Left lung (tissue), 10 donors: ENCODE data around the gene PSMG1. TPM values are rescaled to one million over a fixed set of nuclear protein-coding genes. Genes with fewer than 3 reads are reported as not detected.
A peak's percentile ranks its signal among the peaks of the same experiment; 100 is the strongest.

Source experiments
- ATAC-seq: fragments of 200-7000 bp; cut with Tn5 transposase; one replicate; pipeline ENCODE4 v1.9.1; 2020; ENCODE audit warnings: moderate library complexity
- DNase-seq, 4 donors: peaks; one replicate each; pipeline ENCODE4 v3.0.0-alpha.2; 2013 to 2020
- H3K27ac ChIP-seq, 2 donors: fragments of 200-600 bp; sonication (generic) in 1 of 2; one replicate each; pipeline versions ENCODE4 v1.5.0 to v1.8.0; 2020 to 2021
- H3K27me3 ChIP-seq, 2 donors: fragments of 200-600 bp; sonication (generic) in 1 of 2; one replicate each; pipeline versions ENCODE4 v1.5.0 to v1.8.0; 2020 to 2021
- H3K36me3 ChIP-seq, 2 donors: fragments of 200-600 bp; sonication (generic) in 1 of 2; one replicate each; pipeline versions ENCODE4 v1.5.0 to v1.8.0; 2020 to 2021
- H3K4me1 ChIP-seq, 2 donors: fragments of 200-600 bp; one replicate each; pipeline ENCODE4 v1.8.0; 2021
- H3K4me3 ChIP-seq, 2 donors: fragments of 200-600 bp; sonication (generic) in 1 of 2; one replicate each; pipeline versions ENCODE4 v1.5.0 to v1.8.0; 2020 to 2021; ENCODE audit warnings: mild to moderate bottlenecking in 1 of 2
- H3K9me3 ChIP-seq, 2 donors: fragments of 200-600 bp; sonication (generic) in 1 of 2; one replicate each; pipeline versions ENCODE4 v1.5.0 to v1.8.0; 2020 to 2021
- intact Hi-C, 2 donors: fragments of 100-400 bp; cut with DNase I; formaldehyde crosslinking; loops; one replicate each; pipeline versions ENCODE4 v1.11.2 to v1.14.2; 2022
- polyA plus RNA-seq, 6 donors: library from polyadenylated mRNA; unstranded; fragments of 120-200 nt; gene quantifications; one replicate each; pipeline ENCODE4 v1.2.1, GENCODE V29; 2013; ENCODE audit not compliant: insufficient read length in 6 of 6
- total RNA-seq, 2 donors: library from RNA; stranded (reverse); fragmentation: NEBNext Ultra II Directional; extraction: Animal tissue kit (Norgen Biotek cat#: 25700); gene quantifications; one replicate each; pipeline ENCODE4 v1.2.1, GENCODE V29; 2021
- TF ChIP-seq, protein P1 (sequence below), 2 donors: fragments of 200-600 bp; sonication (generic) in 1 of 2; IDR thresholded peaks; one replicate each; pipeline versions ENCODE4 v1.5.0 to v1.8.0; 2021; ENCODE audit warnings: antibody characterized with exemption in 2 of 2
- donor health status: DM: no; HTN: yes; CAD: no.
- donor health status: DM: no; HTN: no; CAD: no.

Gene PSMG1
- total and polyA plus RNA-seq, 8 donors, result 32.0 to 41.3 (median 35.3) TPM

DNA sequence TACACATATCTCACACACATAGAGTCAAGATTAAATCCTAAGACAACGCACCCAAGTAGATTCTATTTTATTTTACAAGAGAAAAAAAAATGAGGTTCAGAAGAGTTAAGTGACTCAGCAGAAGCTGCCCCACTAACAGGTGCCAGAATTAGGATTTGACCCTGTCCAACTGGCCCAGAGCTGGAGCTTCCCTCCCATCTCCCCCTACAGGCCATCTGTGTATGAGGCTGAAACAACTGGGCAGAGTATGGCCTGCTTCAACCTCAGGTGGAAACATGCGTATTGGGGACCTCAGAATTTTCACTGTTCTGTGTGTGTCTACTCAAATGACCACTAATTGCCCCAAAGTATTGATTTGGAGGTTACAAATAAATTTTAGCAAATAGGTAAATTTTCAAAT lies 29.9 kb downstream of the PSMG1 start:
- TF ChIP-seq, protein P1, sequence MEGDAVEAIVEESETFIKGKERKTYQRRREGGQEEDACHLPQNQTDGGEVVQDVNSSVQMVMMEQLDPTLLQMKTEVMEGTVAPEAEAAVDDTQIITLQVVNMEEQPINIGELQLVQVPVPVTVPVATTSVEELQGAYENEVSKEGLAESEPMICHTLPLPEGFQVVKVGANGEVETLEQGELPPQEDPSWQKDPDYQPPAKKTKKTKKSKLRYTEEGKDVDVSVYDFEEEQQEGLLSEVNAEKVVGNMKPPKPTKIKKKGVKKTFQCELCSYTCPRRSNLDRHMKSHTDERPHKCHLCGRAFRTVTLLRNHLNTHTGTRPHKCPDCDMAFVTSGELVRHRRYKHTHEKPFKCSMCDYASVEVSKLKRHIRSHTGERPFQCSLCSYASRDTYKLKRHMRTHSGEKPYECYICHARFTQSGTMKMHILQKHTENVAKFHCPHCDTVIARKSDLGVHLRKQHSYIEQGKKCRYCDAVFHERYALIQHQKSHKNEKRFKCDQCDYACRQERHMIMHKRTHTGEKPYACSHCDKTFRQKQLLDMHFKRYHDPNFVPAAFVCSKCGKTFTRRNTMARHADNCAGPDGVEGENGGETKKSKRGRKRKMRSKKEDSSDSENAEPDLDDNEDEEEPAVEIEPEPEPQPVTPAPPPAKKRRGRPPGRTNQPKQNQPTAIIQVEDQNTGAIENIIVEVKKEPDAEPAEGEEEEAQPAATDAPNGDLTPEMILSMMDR (IDR thresholded peaks at IDR 0.05), result peak in 1 of 2 donors; percentile 34
- intact Hi-C loops, result no loop called here
- ATAC-seq (peak; percentile 33), DNase-seq (no peak)
- H3K4me3 ChIP-seq, result no peak overlapping the region
- no peaks in the 10 kb centered on the region for H3K36me3 ChIP-seq
- H3K27ac ChIP-seq, result no peak overlapping the region
- H3K27me3 ChIP-seq, result no peaks in the 10 kb centered on the region
- no peaks in the 10 kb centered on the region for H3K4me1 ChIP-seq
- no peaks in the 10 kb centered on the region for H3K9me3 ChIP-seq

DNA sequence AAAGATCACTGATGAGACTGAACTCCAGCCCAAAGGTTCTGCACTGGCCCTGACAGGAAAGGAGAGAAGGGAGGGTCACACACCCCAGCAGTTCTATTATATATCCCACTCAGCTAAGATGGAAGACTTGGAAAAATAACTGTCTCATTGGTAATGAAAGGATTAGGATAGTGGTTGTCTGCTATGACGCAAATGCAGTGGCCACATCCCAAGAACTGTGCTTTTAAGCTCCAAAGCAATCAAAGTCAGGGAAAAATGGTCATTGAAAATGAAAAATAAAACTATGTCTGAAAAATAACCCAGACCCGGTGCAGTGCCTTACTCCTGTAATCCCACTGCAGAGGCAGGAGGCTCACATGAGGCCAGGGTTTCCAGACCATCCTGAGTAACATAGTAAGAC lies 31.0 kb downstream of the PSMG1 start:
- no peak for ATAC-seq
- DNase-seq, result no peak
- H3K4me3 ChIP-seq, result no peak overlapping the region
- no peaks in the 10 kb centered on the region for H3K36me3 ChIP-seq
- H3K27me3 ChIP-seq, result no peaks in the 10 kb centered on the region
- intact Hi-C loops, result no loop called here
- no peaks in the 10 kb centered on the region for H3K9me3 ChIP-seq
- TF ChIP-seq, protein P1 (IDR thresholded peaks at IDR 0.05), result no peak
- no peaks in the 10 kb centered on the region for H3K4me1 ChIP-seq
- no peak overlapping the region for H3K27ac ChIP-seq

DNA sequence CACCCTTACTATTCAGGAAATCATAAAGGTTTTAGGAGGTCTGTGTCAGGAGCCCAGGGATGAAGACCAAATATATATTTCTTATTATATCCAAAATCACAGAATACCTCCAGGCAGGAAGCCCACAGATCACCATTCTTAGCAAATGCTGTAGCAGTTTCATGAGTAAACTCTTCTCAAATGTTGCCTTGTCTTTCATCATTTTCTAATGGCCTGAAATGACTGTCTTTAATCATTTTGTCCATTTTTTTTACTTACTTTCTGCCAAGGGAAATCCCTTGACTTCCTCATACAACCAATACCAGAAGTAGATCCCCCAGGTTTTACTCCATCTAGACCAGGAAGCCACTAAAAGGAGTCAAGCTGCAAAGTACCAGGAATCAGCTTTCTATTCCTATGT lies 32.4 kb downstream of the PSMG1 start:
- Histone ChIP-seq H3K27me3 (no peaks in the 10 kb centered on the region), H3K4me1 (no peaks in the 10 kb centered on the region), H3K27ac (no peak overlapping the region), H3K9me3 (no peaks in the 10 kb centered on the region), H3K36me3 (no peaks in the 10 kb centered on the region), H3K4me3 (no peak overlapping the region)
- ATAC-seq (no peak), DNase-seq (no peak)
- TF ChIP-seq, protein P1 (IDR thresholded peaks at IDR 0.05), result no peak
- intact Hi-C loops, result no loop called here

DNA sequence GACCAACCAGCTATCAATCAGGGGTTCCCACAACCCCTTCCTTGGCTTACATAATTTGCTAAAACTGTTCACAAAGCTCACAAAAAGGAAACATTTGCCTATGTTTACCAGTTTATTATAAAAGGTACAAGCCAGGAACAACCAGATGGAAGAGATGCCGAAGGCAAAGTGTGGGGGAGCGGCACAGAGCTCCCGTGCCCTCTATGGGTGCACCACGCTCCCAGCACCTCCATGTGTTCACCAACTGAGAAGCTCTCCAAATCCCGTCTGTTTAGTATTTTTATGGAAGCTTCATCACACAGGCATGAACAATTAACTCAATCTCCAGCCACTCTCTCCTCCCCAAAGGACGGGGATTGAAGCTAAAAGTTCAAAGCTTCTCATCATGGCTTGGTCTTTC lies 32.9 kb downstream of the PSMG1 start:
- Histone ChIP-seq H3K27ac (no peak overlapping the region), H3K4me3 (no peak overlapping the region), H3K27me3 (no peaks in the 10 kb centered on the region), H3K9me3 (no peaks in the 10 kb centered on the region), H3K36me3 (no peaks in the 10 kb centered on the region), H3K4me1 (no peaks in the 10 kb centered on the region)
- DNase-seq (no peak), ATAC-seq (no peak)
- intact Hi-C loops, result no loop called here
- TF ChIP-seq, protein P1 (IDR thresholded peaks at IDR 0.05), result no peak

DNA sequence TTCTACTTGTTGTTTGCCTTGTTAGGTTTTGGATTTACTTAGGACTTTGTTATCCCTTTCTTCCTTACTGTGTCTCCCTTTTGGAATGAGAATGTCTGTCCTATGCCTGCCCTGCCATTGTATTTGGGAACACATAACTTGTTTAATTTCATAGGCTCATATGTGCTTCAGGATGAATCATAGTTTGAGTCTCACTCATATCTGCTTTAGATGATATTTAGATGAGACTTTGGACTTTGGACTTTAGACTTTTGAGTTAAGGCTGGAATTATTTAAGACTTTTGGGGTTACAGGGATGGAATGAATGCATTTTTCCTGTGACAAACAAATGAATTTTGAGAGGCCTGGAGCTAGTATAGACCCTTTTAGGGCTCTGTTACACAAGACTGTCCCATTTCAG lies 33.4 kb downstream of the PSMG1 start:
- no peak overlapping the region for H3K27ac ChIP-seq

More for the DNA sequence above, 33.4 kb downstream of the PSMG1 start:
- ATAC-seq (no peak), DNase-seq (no peak)
- no peaks in the 10 kb centered on the region for H3K36me3 ChIP-seq
- TF ChIP-seq, protein P1 (IDR thresholded peaks at IDR 0.05), result no peak
- intact Hi-C loops, result loop anchor here in 1 of 2 donors (10.0 kb wide), 1 partner anchor 415 kb away; no protein-coding TSS in a partner anchor
- H3K4me3 ChIP-seq, result no peak overlapping the region
- H3K9me3 ChIP-seq, result peaks cover 0 to under 1% of the 10 kb centered on the region in 2 donors
- no peaks in the 10 kb centered on the region for H3K27me3 ChIP-seq
- no peaks in the 10 kb centered on the region for H3K4me1 ChIP-seq
